HEK293 (cell line): Measurements from ENCODE around the gene MYH8.

Experiments
- CTCF ChIA-PET: fragments of 350-600 bp; formaldehyde crosslinking; extraction: SDS; loops from one replicate; lab custom pipeline; 2021; ENCODE audit warnings: antibody characterized with exemption; lab: Yijun Ruan, JAX
- POLR2A ChIA-PET: fragments of 300-600 bp; formaldehyde crosslinking; extraction: SDS; loops from one replicate; lab custom pipeline; 2020; ENCODE audit warnings: antibody characterized with exemption, inconsistent platforms; lab: Yijun Ruan, JAX
- H3K27ac ChIP-seq: fragments of 200-500 bp; sonication (Bioruptor generic); 2 replicates; pipeline ENCODE4 v1.5.1; 2014; ENCODE audit warnings: low read depth, low read length, control low read depth, inconsistent platforms; ENCODE audit errors: extremely low read depth
- H3K36me3 ChIP-seq, 2 experiments: fragments of 200-500 bp in 1 of 2; sonication (Bioruptor generic) in 1 of 2; 1 replicate in 1 of 2; 2 replicates in 1 of 2; pipeline ENCODE4 v1.5.1; 2014 to 2017; ENCODE audit warnings: inconsistent platforms in 2 of 2, low read length in 2 of 2; ENCODE audit not compliant: control insufficient read depth in 2 of 2, insufficient read depth in 1 of 2
- H3K4me1 ChIP-seq: fragments of 200-500 bp; sonication (Bioruptor generic); 2 replicates; pipeline ENCODE4 v1.5.1; 2014; ENCODE audit warnings: mild to moderate bottlenecking, low read length, inconsistent platforms; ENCODE audit not compliant: control insufficient read depth, insufficient read depth
- H3K4me3 ChIP-seq: 2 replicates; pipeline ENCODE4 v1.5.1; 2011; ENCODE audit warnings: low read depth, mild to moderate bottlenecking, control low read depth, low read length, moderate library complexity
- H3K9me3 ChIP-seq: fragments of 200-500 bp; sonication (Bioruptor generic); 2 replicates; pipeline ENCODE4 v1.5.1; 2014; ENCODE audit warnings: low read depth, low read length, inconsistent platforms; ENCODE audit not compliant: control insufficient read depth, insufficient read depth
- EGR2 ChIP-seq: fragments of 450-650 bp; formaldehyde crosslinking; IDR thresholded peaks from 2 replicates; pipeline ENCODE4 v1.5.1; 2016; ENCODE audit warnings: low read depth, missing biosample characterization, missing genetic modification characterization
- GLIS1 ChIP-seq: fragments of 450-650 bp; formaldehyde crosslinking; IDR thresholded peaks from 2 replicates; pipeline ENCODE4 v1.5.1; 2016; ENCODE audit warnings: missing biosample characterization, missing genetic modification characterization
- MYNN ChIP-seq: fragments of 450-650 bp; formaldehyde crosslinking; IDR thresholded peaks from 2 replicates; pipeline ENCODE4 v1.5.1; 2016; ENCODE audit warnings: missing biosample characterization, missing genetic modification characterization, borderline replicate concordance
- PRDM1 ChIP-seq: fragments of 450-650 bp; formaldehyde crosslinking; IDR thresholded peaks from 2 replicates; pipeline ENCODE4; 2016; ENCODE audit warnings: missing biosample characterization, missing genetic modification characterization
- TCF7L2 ChIP-seq: IDR thresholded peaks from 2 replicates; pipeline ENCODE4 v1.6.1; 2011; ENCODE audit warnings: low read depth, mild to moderate bottlenecking, inconsistent platforms, low read length, moderate library complexity, borderline replicate concordance
- TRIM28 ChIP-seq: IDR thresholded peaks from 2 replicates; pipeline ENCODE4 v1.6.1; 2011; ENCODE audit warnings: low read length, control low read depth, borderline replicate concordance
- ZBTB7A ChIP-seq: fragments of 450-650 bp; formaldehyde crosslinking; IDR thresholded peaks from 2 replicates; pipeline ENCODE4 v1.5.1; 2016; ENCODE audit warnings: low read depth, missing biosample characterization, missing genetic modification characterization
- ZNF221 ChIP-seq: fragments of 450-650 bp; formaldehyde crosslinking; IDR thresholded peaks from 2 replicates; pipeline ENCODE4 v1.5.1; 2017; ENCODE audit warnings: missing biosample characterization, missing genetic modification characterization, borderline replicate concordance
- ZNF335 ChIP-seq: fragments of 450-650 bp; formaldehyde crosslinking; conservative IDR thresholded peaks from 2 replicates; pipeline ENCODE4 v1.5.1; 2016; ENCODE audit warnings: missing biosample characterization, missing genetic modification characterization
- ZNF48 ChIP-seq: fragments of 450-650 bp; formaldehyde crosslinking; IDR thresholded peaks from 2 replicates; pipeline ENCODE4 v1.5.1; 2016; ENCODE audit warnings: missing biosample characterization, missing genetic modification characterization
- ZNF580 ChIP-seq: fragments of 450-650 bp; formaldehyde crosslinking; IDR thresholded peaks from 2 replicates; pipeline ENCODE4 v1.5.1; 2016; ENCODE audit warnings: missing biosample characterization, missing genetic modification characterization
- ZNF600 ChIP-seq: fragments of 450-650 bp; formaldehyde crosslinking; IDR thresholded peaks from 2 replicates; pipeline ENCODE4 v1.5.1; 2016; ENCODE audit warnings: missing biosample characterization, missing genetic modification characterization
- ZNF621 ChIP-seq: fragments of 450-650 bp; formaldehyde crosslinking; IDR thresholded peaks from 2 replicates; pipeline ENCODE4 v1.5.1; 2017; ENCODE audit warnings: missing biosample characterization, missing genetic modification characterization
- ZNF626 ChIP-seq: fragments of 450-650 bp; sonication (Bioruptor Pico); formaldehyde crosslinking; IDR thresholded peaks from 2 replicates; pipeline ENCODE4 v1.5.1; 2018; ENCODE audit warnings: missing biosample characterization, missing genetic modification characterization, inconsistent platforms
- ZNF692 ChIP-seq: fragments of 450-650 bp; formaldehyde crosslinking; IDR thresholded peaks from 2 replicates; pipeline ENCODE4 v1.5.1; 2016; ENCODE audit warnings: missing biosample characterization, missing genetic modification characterization
- ZNF768 ChIP-seq: fragments of 450-650 bp; formaldehyde crosslinking; IDR thresholded peaks from 2 replicates; pipeline ENCODE4 v1.5.1; 2018; ENCODE audit warnings: missing biosample characterization, mild to moderate bottlenecking, missing genetic modification characterization
- ZSCAN30 ChIP-seq: fragments of 450-650 bp; IDR thresholded peaks from 2 replicates; pipeline ENCODE4 v1.5.1; 2018; ENCODE audit warnings: missing biosample characterization, mild to moderate bottlenecking, missing genetic modification characterization, moderate library complexity
- TF ChIP-seq, protein P1 (sequence below): fragments of 450-650 bp; formaldehyde crosslinking; conservative IDR thresholded peaks from 2 replicates; pipeline ENCODE4 v1.5.1; 2016; ENCODE audit warnings: low read depth, missing biosample characterization, missing genetic modification characterization
- TF ChIP-seq, protein P2 (sequence below): fragments of 450-650 bp; formaldehyde crosslinking; IDR thresholded peaks from 2 replicates; pipeline ENCODE4 v1.5.1; 2016; ENCODE audit warnings: missing biosample characterization, missing genetic modification characterization
- TF ChIP-seq, protein P3 (sequence below): fragments of 450-650 bp; formaldehyde crosslinking; IDR thresholded peaks from 2 replicates; pipeline ENCODE4 v1.5.1; 2017; ENCODE audit warnings: missing biosample characterization, missing genetic modification characterization

The MYH8 gene

DNA sequence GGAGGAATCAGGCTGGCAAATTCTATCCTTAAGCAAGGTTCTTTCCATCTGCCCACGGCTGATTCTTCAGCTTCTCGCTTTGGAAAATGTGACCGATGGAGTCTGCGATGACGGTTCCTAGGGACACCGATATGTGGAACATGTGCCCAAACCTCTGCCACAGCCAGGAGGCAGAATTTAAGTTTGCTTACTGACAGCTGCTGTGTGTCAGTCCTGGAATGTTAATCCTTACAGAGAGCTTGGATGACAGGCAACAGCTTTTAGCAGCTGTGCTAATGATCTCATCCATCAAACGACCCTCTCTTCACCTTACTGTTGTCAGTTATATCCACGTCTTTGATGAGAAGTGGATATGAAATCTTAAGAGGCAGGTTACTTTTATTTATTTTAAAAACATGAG, 37.6 kb downstream of the MYH8 start (continued):
- no peak for TF ChIP-seq ZNF626 (tag by site-specific recombination)
- TF ChIP-seq, protein P1, sequence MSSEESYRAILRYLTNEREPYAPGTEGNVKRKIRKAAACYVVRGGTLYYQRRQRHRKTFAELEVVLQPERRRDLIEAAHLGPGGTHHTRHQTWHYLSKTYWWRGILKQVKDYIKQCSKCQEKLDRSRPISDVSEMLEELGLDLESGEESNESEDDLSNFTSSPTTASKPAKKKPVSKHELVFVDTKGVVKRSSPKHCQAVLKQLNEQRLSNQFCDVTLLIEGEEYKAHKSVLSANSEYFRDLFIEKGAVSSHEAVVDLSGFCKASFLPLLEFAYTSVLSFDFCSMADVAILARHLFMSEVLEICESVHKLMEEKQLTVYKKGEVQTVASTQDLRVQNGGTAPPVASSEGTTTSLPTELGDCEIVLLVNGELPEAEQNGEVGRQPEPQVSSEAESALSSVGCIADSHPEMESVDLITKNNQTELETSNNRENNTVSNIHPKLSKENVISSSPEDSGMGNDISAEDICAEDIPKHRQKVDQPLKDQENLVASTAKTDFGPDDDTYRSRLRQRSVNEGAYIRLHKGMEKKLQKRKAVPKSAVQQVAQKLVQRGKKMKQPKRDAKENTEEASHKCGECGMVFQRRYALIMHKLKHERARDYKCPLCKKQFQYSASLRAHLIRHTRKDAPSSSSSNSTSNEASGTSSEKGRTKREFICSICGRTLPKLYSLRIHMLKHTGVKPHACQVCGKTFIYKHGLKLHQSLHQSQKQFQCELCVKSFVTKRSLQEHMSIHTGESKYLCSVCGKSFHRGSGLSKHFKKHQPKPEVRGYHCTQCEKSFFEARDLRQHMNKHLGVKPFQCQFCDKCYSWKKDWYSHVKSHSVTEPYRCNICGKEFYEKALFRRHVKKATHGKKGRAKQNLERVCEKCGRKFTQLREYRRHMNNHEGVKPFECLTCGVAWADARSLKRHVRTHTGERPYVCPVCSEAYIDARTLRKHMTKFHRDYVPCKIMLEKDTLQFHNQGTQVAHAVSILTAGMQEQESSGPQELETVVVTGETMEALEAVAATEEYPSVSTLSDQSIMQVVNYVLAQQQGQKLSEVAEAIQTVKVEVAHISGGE: no peak
- no peak for TF ChIP-seq PRDM1 (tag by site-specific recombination)
- no peak for TF ChIP-seq MYNN (tag by site-specific recombination)

GRCh38 chr17:10380631-10381408, 40.9 kb downstream of the MYH8 start:
- H3K36me3 ChIP-seq: no peaks in the 10 kb centered on the region
- no peaks in the 10 kb centered on the region for H3K9me3 ChIP-seq
- no peaks in the 10 kb centered on the region for H3K4me1 ChIP-seq
- CTCF ChIA-PET: interaction anchor here (0.6 to 1.3 kb wide), 4 partner anchors 12 to 234 kb away, joined by 3 to 5 read pairs (median 3); no protein-coding TSS in a partner anchor
- no peak overlapping the region for H3K4me3 ChIP-seq
- TF ChIP-seq ZNF768: no peak
- H3K27ac ChIP-seq: no peak overlapping the region
- POLR2A ChIA-PET: no interaction called here

- no peak within 1 kb of the TSS for H3K27ac ChIP-seq
- H3K36me3 ChIP-seq: no peaks in the 10 kb centered on the region
- POLR2A ChIA-PET: no interaction called here
- no peak within 1 kb of the TSS for H3K4me3 ChIP-seq
- no peaks in the 10 kb centered on the region for H3K4me1 ChIP-seq
- CTCF ChIA-PET: interaction anchor here (0.7 kb wide), 2 partner anchors 14 to 25 kb away, joined by 3 read pairs; no protein-coding TSS in a partner anchor
- no peaks in the 10 kb centered on the region for H3K9me3 ChIP-seq
- TF ChIP-seq ZNF221 (no peak), ZNF580 (no peak), ZBTB7A (tag by site-specific recombination) (no peak), TCF7L2 (no peak), GLIS1 (tag by site-specific recombination) (no peak), ZNF335 (tag by site-specific recombination) (no peak), ZNF692 (tag by site-specific recombination) (no peak), ZNF48 (tag by site-specific recombination) (no peak), EGR2 (no peak), TRIM28 (no peak), ZNF621 (tag by site-specific recombination) (no peak), ZSCAN30 (no peak), ZNF600 (tag by site-specific recombination) (no peak)
- TF ChIP-seq, protein P2, sequence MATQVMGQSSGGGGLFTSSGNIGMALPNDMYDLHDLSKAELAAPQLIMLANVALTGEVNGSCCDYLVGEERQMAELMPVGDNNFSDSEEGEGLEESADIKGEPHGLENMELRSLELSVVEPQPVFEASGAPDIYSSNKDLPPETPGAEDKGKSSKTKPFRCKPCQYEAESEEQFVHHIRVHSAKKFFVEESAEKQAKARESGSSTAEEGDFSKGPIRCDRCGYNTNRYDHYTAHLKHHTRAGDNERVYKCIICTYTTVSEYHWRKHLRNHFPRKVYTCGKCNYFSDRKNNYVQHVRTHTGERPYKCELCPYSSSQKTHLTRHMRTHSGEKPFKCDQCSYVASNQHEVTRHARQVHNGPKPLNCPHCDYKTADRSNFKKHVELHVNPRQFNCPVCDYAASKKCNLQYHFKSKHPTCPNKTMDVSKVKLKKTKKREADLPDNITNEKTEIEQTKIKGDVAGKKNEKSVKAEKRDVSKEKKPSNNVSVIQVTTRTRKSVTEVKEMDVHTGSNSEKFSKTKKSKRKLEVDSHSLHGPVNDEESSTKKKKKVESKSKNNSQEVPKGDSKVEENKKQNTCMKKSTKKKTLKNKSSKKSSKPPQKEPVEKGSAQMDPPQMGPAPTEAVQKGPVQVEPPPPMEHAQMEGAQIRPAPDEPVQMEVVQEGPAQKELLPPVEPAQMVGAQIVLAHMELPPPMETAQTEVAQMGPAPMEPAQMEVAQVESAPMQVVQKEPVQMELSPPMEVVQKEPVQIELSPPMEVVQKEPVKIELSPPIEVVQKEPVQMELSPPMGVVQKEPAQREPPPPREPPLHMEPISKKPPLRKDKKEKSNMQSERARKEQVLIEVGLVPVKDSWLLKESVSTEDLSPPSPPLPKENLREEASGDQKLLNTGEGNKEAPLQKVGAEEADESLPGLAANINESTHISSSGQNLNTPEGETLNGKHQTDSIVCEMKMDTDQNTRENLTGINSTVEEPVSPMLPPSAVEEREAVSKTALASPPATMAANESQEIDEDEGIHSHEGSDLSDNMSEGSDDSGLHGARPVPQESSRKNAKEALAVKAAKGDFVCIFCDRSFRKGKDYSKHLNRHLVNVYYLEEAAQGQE: no peak
- TF ChIP-seq, protein P3, sequence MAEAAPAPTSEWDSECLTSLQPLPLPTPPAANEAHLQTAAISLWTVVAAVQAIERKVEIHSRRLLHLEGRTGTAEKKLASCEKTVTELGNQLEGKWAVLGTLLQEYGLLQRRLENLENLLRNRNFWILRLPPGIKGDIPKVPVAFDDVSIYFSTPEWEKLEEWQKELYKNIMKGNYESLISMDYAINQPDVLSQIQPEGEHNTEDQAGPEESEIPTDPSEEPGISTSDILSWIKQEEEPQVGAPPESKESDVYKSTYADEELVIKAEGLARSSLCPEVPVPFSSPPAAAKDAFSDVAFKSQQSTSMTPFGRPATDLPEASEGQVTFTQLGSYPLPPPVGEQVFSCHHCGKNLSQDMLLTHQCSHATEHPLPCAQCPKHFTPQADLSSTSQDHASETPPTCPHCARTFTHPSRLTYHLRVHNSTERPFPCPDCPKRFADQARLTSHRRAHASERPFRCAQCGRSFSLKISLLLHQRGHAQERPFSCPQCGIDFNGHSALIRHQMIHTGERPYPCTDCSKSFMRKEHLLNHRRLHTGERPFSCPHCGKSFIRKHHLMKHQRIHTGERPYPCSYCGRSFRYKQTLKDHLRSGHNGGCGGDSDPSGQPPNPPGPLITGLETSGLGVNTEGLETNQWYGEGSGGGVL (tag by site-specific recombination): no peak
Measured at GRCh38 chr17:10372906-10373305, 48.8 kb downstream of the MYH8 start, which contains the start of gene MYH13. TSS of gene MYH13 (minus strand) at chr17:10373006. CDS start at chr17:10364530, 8,476 bp downstream.
